HK-2 (cell line): Measurements from ENCODE around the gene KNOP1.
"Not testable (repeated sequence)": the region's sequence is repeated elsewhere in the genome, so short reads cannot be mapped to it uniquely, and the experiment has no call there.

Source experiments
- DNase-seq: peaks from one replicate; pipeline ENCODE4 v3.0.0-alpha.2; 2018; ENCODE audit not compliant: unreplicated experiment

Gene KNOP1

DNA sequence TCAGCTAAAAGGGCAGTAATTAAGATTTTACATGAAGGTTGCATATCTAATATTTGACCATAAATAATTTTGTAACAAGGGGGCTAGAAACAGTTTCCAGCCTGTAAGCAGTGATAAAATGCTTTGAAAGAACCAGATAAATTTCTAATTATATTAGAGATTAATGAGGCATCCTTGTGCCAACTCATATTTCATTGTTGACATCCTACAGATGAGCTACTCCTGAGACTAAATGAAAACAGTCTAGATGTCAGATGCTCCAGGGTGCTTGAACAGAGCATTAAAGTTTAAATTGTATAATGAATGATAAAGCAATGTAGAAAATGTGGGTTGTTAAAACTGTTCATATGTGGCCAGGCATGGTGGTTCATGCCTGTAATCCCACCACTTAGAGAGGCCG lies 23.3 kb upstream of the KNOP1 start:
- no peak for DNase-seq

GRCh38 chr16:19737306-19738038 lies 19.4 kb upstream of the KNOP1 start:
- DNase-seq = no peak

DNA sequence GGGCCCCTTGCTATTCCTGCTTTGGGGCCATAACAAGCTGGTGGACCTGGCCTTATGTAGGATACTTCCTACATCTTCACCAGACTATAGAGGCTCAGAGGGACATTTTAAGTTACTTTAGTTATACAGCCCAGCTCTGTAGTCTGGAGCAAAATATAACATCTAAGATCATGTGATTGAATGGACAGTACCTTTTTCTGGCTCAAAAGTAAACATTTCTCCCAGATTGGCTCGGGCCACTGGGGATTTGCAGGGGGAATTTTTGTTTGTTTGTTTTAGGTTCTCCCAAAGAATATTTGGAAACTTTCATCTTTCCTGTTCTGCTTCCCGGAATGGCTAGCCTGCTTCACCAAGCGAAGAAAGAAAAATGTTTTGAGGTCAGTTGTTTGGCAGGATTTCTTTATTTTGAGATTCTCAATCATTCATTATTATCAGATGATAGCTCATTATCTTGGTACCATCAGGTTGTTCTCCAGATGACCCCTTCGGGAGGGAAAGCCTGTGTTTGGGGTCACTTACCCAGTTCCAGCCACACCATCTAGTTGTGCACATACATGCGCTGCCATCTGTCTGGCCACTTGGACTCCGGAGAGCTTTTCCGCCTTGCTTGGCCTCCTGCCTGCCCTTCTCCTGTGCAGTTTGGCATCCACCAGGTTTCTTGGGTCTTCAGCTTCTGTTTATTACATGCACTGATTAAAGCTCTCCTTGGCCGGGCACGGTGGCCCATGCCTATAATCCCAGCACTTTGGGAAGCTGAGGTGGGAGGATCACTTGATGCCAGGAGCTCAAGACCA lies 17.2 kb upstream of the KNOP1 start:
- no peak for DNase-seq

DNA sequence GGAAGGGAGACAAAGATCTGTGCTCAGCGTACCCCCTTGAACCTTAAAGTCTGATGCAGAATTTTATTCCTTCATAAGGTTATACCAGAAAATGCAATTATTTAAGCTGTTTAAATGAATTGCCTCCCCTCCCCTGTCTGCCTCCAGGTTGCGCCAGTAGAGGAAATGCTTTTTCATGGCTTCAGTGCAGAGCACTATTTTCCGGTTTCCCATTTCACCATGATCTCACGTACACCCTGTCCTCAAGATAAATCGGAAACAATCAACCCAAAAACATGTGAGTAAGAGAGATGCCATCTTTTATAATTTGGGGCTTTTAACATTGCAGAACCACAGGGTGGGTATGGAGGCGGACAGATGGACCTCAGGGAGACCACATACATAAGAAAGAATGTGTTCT lies 15.5 kb upstream of the KNOP1 start:
- DNase-seq = no peak

GRCh38 chr16:19728636-19728965 lies 10.6 kb upstream of the KNOP1 start:
- DNase-seq = no peak

DNA sequence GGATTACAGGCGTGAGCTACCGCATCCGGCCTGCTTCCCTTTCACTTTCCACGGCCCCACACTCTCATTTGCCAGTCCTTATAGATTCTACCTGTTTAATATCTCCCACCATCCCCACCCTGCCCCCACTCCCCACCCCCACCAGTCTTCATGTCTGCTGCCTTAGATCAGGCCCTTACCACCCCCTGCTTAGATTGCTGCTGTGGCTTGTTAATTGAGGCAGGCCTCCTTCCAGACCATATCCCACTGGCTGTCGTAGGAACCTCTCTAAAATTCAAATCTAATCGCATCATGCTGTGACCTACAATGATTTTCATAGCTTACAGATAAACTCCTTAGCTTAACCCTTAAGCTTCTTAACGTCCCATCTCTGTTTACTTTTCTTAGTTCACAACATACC lies 5.0 kb upstream of the KNOP1 start:
- DNase-seq = no peak

GRCh38 chr16:19722269-19722952 lies 4.4 kb upstream of the KNOP1 start:
- no peak for DNase-seq

GRCh38 chr16:19718624-19718965 lies 568 bp upstream of the KNOP1 start:
- no peak for DNase-seq

- DNase-seq = no peak
Observed at GRCh38 chr16:19717314-19717713, 713 bp downstream of the KNOP1 start.

DNA sequence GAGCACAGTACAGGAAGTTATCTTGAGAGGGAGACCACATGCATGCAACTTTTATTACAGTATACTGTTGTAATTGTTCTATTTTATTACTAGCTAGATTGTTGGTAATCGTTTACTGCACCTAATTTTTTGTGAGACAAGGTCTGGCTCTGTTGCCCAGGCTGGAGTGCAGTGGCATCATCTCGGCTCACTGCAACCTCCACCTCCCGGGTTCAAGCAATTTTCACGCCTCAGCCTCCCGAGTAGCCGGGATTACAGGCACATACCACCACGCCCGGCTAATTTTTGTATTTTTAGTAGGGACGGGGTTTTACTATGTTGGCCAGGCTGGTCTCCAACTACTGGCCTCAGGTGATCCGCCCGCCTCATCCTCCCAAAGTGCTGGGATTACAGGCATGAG lies 1.3 kb downstream of the KNOP1 start:
- DNase-seq = not testable (repeated sequence)

GRCh38 chr16:19716183-19716582 lies 1.8 kb downstream of the KNOP1 start:
- no peak for DNase-seq

DNA sequence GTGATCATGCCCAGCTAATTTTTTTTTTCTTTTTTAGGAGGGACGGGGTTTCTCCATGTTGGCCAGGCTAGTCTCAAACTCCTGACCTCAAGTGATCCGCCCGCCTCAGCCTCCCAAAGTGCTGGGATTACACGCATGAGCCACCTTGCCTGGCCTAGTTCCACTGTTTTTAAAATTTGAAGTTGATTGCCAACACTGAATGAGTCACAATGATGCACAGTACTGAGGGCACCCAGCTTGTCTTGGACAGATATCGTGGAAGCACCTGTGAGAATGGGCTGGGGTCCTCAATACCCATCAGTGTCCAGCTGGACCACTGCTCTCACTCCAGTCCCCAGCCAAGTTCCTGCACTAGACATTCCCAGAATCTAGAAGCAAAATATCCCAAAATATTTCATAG lies 2.5 kb downstream of the KNOP1 start:
- DNase-seq = no peak

GRCh38 chr16:19713697-19714096 lies 4.3 kb downstream of the KNOP1 start:
- no peak for DNase-seq

GRCh38 chr16:19712418-19713058 lies 5.5 kb downstream of the KNOP1 start:
- DNase-seq = no peak

GRCh38 chr16:19711643-19712042 lies 6.4 kb downstream of the KNOP1 start:
- DNase-seq = no peak

- no peak for DNase-seq
Observed at GRCh38 chr16:19710991-19711545, 7.0 kb downstream of the KNOP1 start.

DNA sequence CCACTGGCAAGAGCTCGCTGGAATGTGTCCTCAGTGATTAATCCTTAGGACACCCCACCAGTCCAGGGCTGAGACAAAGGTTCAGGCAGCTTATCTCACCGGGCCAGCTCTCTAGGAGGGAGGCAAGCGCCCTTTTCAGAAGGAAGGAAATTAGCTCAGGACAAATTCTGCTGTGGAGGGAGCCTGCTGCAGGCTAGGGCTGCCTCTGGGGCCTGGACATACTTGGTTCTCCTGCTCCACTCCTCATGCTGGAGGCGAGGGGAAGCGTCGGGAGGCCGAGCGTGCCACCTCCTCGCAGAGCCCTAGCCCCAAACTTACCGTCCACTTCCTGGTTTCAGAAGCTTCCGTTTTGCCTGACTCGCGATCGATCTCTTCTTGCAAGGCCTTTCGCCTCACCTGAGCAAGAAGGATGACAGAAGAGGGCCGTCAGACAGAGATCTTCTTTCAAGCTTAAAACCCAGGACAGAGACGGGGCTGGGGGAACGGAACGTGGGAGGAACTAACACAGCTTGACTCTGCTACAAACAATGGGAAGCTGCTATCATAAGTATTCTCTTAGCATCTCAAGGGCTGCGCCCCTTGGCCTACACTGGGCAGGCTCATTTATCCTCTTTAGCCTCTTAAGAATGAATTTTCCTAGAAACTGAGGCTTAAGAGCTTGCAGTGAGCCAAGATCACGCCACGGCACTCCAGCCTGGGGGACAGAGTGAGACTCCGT lies 7.7 kb downstream of the KNOP1 start:
- DNase-seq = no peak

DNA sequence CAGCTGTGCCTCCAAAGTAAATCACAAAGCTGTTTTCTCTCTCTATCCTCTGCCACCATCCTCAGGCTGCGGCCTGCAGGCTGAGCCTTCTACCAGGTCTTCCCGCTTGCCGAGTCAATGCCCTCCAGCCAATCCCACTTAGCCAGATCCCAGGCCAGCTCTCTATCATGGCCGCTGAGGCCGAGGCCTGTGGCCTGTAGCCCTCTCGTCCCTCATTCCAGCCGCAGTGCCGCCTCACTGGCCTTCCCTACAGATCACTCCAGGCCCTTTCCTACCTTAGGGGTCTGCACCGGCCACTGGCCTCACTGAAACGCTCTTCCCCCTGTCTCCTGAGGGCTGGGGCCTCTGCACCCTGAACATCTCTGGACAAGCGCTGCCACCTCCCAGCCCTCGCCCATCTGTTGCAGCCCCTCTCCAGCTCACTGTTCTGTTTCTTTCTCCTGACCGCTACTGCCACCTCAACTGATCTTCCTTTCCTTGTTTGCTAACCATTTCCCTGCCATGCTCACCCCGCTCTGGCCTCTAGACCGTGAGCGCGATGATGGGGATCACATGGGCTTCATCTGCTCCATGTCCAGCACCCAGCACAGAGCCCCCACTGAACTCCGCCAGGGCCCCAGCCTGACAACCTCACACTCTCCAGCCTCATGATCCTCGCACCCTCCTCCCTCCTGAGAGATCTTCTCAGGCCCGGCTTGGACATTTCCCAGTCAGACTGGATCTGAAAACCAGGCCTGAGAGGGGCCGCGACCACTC lies 8.5 kb downstream of the KNOP1 start:
- no peak for DNase-seq

- DNase-seq = no peak
Observed at GRCh38 chr16:19708296-19709205, 9.5 kb downstream of the KNOP1 start.
